GM23248 (cell line): ENCODE measurements around the gene CILP. TPM values are rescaled to one million over a fixed set of nuclear protein-coding genes. Genes with fewer than 3 reads are reported as not detected.
"Not testable (repeated sequence)": the region's sequence is repeated elsewhere in the genome, so short reads cannot be mapped to it uniquely, and the experiment has no call there.

ENCODE experiments used
- DNase-seq: peaks from one replicate; pipeline ENCODE4 v3.0.0-alpha.2; 2015
- H2AFZ ChIP-seq: fragments of 200-600 bp; sonication (generic); 2 replicates; pipeline ENCODE4 v1.6.1; 2016; ENCODE audit warnings: antibody characterized with exemption
- H3F3A ChIP-seq: fragments of 200-600 bp; sonication (generic); 2 replicates; pipeline ENCODE4 v1.6.1; 2016; ENCODE audit warnings: mild to moderate bottlenecking, antibody characterized with exemption, mixed run types; ENCODE audit not compliant: insufficient read depth
- H3K27ac ChIP-seq: fragments of 200-600 bp; sonication (generic); 2 replicates; pipeline ENCODE4 v1.5.1; 2016; ENCODE audit warnings: mild to moderate bottlenecking
- H3K27me3 ChIP-seq: fragments of 200-600 bp; sonication (generic); replicated peaks from 2 replicates; pipeline ENCODE4 v1.6.1; 2016; ENCODE audit warnings: mild to moderate bottlenecking; ENCODE audit not compliant: insufficient read depth
- H3K36me3 ChIP-seq: fragments of 200-600 bp; sonication (generic); 2 replicates; pipeline ENCODE4 v1.6.1; 2016; ENCODE audit warnings: low read depth, mild to moderate bottlenecking
- H3K4me1 ChIP-seq: fragments of 200-600 bp; sonication (generic); 2 replicates; pipeline ENCODE4 v1.6.1; 2016; ENCODE audit warnings: mild to moderate bottlenecking; ENCODE audit not compliant: insufficient read depth
- H3K4me2 ChIP-seq: fragments of 200-600 bp; sonication (generic); one replicate; pipeline ENCODE4 v1.6.1; 2016; ENCODE audit warnings: mild to moderate bottlenecking; ENCODE audit not compliant: unreplicated experiment
- H3K4me3 ChIP-seq: fragments of 200-600 bp; sonication (generic); 2 replicates; pipeline ENCODE4 v1.5.1; 2016; ENCODE audit warnings: mild to moderate bottlenecking
- H3K79me2 ChIP-seq: fragments of 200-600 bp; sonication (generic); 2 replicates; pipeline ENCODE4 v1.6.1; 2016; ENCODE audit warnings: mild to moderate bottlenecking; ENCODE audit not compliant: insufficient read depth
- H3K9ac ChIP-seq: fragments of 200-600 bp; sonication (generic); 2 replicates; pipeline ENCODE4 v1.6.1; 2016; ENCODE audit warnings: mild to moderate bottlenecking
- H3K9me2 ChIP-seq: fragments of 200-600 bp; sonication (generic); 2 replicates; pipeline ENCODE4 v1.6.1; 2016; ENCODE audit warnings: mixed run types, mild to moderate bottlenecking, moderate library complexity; ENCODE audit not compliant: insufficient read depth
- H3K9me3 ChIP-seq: fragments of 200-600 bp; sonication (generic); one replicate; pipeline ENCODE4 v1.6.1; 2017; ENCODE audit warnings: low read depth
- H4K20me1 ChIP-seq: fragments of 200-600 bp; sonication (generic); 2 replicates; pipeline ENCODE4 v1.6.0; 2016; ENCODE audit not compliant: insufficient read depth
- EZH2 ChIP-seq: fragments of 200-600 bp; sonication (generic); IDR thresholded peaks from 2 replicates; pipeline ENCODE4 v1.6.1; 2018; ENCODE audit warnings: antibody characterized with exemption, mild to moderate bottlenecking; ENCODE audit not compliant: insufficient read depth, poor library complexity, severe bottlenecking
- EZH2phosphoT487 ChIP-seq: fragments of 200-600 bp; sonication (generic); IDR thresholded peaks from 2 replicates; pipeline ENCODE4 v1.6.1; 2018; ENCODE audit warnings: antibody characterized with exemption, moderate library complexity, mild to moderate bottlenecking, low read depth; ENCODE audit not compliant: insufficient read depth
- WGBS, 2 experiments: methylation state at CpG; one replicate each; pipeline ENCODE4 v1.1.6; 2015 to 2017; ENCODE audit warnings: low lambda C conversion rate in 2 of 2, low coverage in 1 of 2; ENCODE audit errors: missing lambda C conversion rate in 2 of 2; 5-methylcytosine and 5-hydroxymethylcytosine counted together
- in situ Hi-C: fragments of 300-500 bp; cut with MboI; formaldehyde crosslinking; loops from 2 replicates; pipeline ENCODE4 v1.15.0; 2020
- polyA plus RNA-seq: library from polyadenylated mRNA; unstranded; fragments of >200 nt; fragmentation: Nextera tagmentation; extraction: Ambion mirVana; gene quantifications from 2 replicates; pipeline ENCODE4 v1.2.1, GENCODE V29; 2016
- total RNA-seq: library from RNA; depleted of rRNA; stranded (reverse); fragments of >200 nt; shearing (Covaris generic); gene quantifications from 2 replicates; pipeline ENCODE4 v1.2.3, GENCODE V29; 2014

CILP gene
- total and polyA plus RNA-seq, 2 experiments from 2014 or later = 0.09 to 0.11 TPM

DNA sequence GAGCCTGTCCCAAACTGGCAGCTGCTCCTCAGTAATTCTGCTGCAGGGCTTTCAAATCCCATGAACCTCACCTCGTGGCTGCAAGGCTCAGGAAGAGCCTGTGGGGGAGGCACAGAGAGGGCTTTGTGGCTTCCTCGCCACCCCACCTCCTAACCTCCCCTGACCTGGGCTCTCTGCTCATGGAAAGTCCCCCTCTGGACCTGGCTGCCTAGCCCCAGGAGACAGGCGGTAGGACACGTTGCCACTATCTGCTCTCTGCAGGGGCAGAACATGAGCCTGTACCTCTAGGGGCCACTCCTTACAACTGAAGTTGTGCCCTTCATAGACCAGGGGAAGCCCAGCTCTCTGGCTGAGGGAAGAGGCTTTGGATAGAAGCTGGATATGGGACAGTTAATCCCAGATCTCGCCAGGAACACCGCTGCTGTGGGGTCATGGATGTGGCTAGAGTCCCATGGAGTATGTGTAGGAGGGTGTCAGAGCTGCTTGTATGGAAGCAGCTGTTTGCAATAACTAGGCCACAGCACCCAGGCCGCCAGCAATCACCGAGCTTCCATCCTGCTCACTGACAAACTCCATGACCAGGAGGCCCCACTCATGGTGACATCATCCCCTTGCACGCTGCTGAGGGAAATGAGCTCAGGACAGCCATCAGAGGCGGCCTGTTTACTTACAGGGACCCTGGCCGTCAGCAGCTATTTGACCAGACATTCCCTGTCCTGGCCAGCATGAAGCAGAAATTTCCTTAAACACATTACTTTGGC, 34.0 kb upstream of the CILP start:
- Histone ChIP-seq H2AFZ (peak overlapping the region; percentile 61), H3K4me1 (peaks cover 8% of the 10 kb centered on the region), H3K79me2 (no peaks in the 10 kb centered on the region), H3K9me2 (no peaks in the 10 kb centered on the region), H3F3A (no peaks in the 10 kb centered on the region), H3K9ac (peak overlapping the region; percentile 33), H3K36me3 (no peaks in the 10 kb centered on the region), H3K4me3 (no peak overlapping the region), H4K20me1 (no peaks in the 10 kb centered on the region), H3K27ac (peak overlapping the region; percentile 50), H3K4me2 (no peak overlapping the region), H3K27me3 (no peaks in the 10 kb centered on the region), H3K9me3 (no peaks in the 10 kb centered on the region)
- TF ChIP-seq EZH2phosphoT487 (no peak), EZH2 (no peak)
- DNase-seq = peak; percentile 88
- in situ Hi-C loops = no loop called here
- 38 to 41% methylated on average over 11 of the region's 11 CpGs for WGBS, 2 experiments

DNA sequence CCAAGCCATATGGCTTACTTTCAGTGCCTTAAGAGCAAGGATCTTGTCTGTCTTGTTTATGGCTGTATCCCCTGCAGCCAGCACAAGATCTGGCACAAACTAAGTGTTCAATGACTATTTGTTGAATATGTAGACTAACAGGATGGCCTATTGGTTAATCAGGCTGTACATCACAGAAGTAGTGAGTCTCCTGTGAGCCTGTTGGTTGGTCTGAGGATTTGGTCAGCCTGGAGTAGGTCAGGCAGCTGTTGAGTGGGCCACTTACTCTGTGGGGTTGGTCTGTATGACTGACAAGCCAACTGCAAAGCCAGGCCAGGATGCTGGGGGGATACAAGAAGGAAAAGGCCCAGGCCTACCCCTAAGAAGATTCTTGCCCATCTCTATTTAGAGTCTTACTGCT, 33.4 kb upstream of the CILP start:
- Histone ChIP-seq H3F3A (no peaks in the 10 kb centered on the region), H2AFZ (no peak overlapping the region), H3K36me3 (no peaks in the 10 kb centered on the region), H3K27me3 (no peaks in the 10 kb centered on the region), H3K79me2 (no peaks in the 10 kb centered on the region), H3K4me3 (no peak overlapping the region), H3K4me2 (no peak overlapping the region), H3K9ac (no peak overlapping the region), H3K4me1 (peaks cover 8% of the 10 kb centered on the region), H3K9me2 (no peaks in the 10 kb centered on the region), H3K27ac (no peak overlapping the region), H3K9me3 (no peaks in the 10 kb centered on the region), H4K20me1 (no peaks in the 10 kb centered on the region)
- DNase-seq = no peak
- in situ Hi-C loops = no loop called here
- TF ChIP-seq EZH2phosphoT487 = no peak
- no peak for TF ChIP-seq EZH2

DNA sequence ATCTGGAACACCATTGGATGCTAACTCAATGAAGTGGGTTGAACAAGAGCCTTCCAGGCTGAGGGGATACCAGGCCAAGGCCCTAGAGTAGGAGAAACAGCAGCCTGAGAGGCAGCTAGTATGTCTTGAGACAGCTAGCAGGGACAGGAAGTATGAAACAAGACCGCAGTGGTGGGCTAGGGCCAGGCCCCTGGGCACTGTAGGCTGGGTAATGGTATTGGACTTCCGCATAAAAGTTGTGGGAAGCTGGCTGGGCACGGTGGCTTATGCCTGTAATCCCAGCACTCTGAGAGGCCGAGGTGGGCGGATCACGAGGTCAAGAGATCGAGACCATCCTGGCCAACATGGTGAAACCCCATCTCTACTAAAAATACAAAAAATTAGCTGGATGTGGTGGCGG, 25.2 kb upstream of the CILP start:
- H3K9me3 ChIP-seq, DNase-seq, H3K9ac ChIP-seq, H3K27me3 ChIP-seq, H3K36me3 ChIP-seq, H3K4me3 ChIP-seq, H4K20me1 ChIP-seq, H3K27ac ChIP-seq, H2AFZ ChIP-seq, H3F3A ChIP-seq, in situ Hi-C loops, H3K9me2 ChIP-seq, H3K79me2 ChIP-seq, H3K4me2 ChIP-seq, H3K4me1 ChIP-seq: not testable (repeated sequence)
- 91 to 92% methylated on average over 8 of the region's 8 CpGs for WGBS, 2 experiments

GRCh38 chr15:65233696-65234095, 22.4 kb upstream of the CILP start:
- WGBS, 2 experiments = 33 to 35% methylated on average over 5 of the region's 5 CpGs
- Histone ChIP-seq H3F3A (no peaks in the 10 kb centered on the region), H3K4me2 (no peak overlapping the region), H3K9me3 (no peaks in the 10 kb centered on the region), H3K36me3 (no peaks in the 10 kb centered on the region), H3K9ac (no peak overlapping the region), H3K4me3 (no peak overlapping the region), H3K4me1 (no peaks in the 10 kb centered on the region), H3K9me2 (no peaks in the 10 kb centered on the region), H3K79me2 (no peaks in the 10 kb centered on the region), H3K27ac (no peak overlapping the region), H3K27me3 (no peaks in the 10 kb centered on the region), H2AFZ (no peak overlapping the region), H4K20me1 (no peaks in the 10 kb centered on the region)
- in situ Hi-C loops = no loop called here
- peak; percentile 28 for DNase-seq
- no peak for TF ChIP-seq EZH2phosphoT487
- no peak for TF ChIP-seq EZH2

GRCh38 chr15:65232520-65232919, 21.2 kb upstream of the CILP start:
- DNase-seq = no peak
- H3K4me2 ChIP-seq = no peak overlapping the region
- no peaks in the 10 kb centered on the region for H3K4me1 ChIP-seq
- TF ChIP-seq EZH2phosphoT487 (no peak), EZH2 (no peak)
- in situ Hi-C loops = no loop called here
- no peaks in the 10 kb centered on the region for H3K9me2 ChIP-seq
- no peaks in the 10 kb centered on the region for H4K20me1 ChIP-seq
- H3K27me3 ChIP-seq = no peaks in the 10 kb centered on the region
- H3K27ac ChIP-seq = no peak overlapping the region
- H3K79me2 ChIP-seq = no peaks in the 10 kb centered on the region
- no peak overlapping the region for H3K9ac ChIP-seq
- H2AFZ ChIP-seq = no peak overlapping the region
- H3K9me3 ChIP-seq = no peaks in the 10 kb centered on the region
- 95 to 97% methylated on average over 3 of the region's 3 CpGs for WGBS, 2 experiments
- H3K36me3 ChIP-seq = no peaks in the 10 kb centered on the region
- H3F3A ChIP-seq = no peaks in the 10 kb centered on the region
- H3K4me3 ChIP-seq = no peak overlapping the region
